K562 (cell line): ENCODE data around the gene ZNF665. TPM values are rescaled to one million over a fixed set of nuclear protein-coding genes. Genes with fewer than 3 reads are reported as not detected.

Experiments used
- ATF6 ChIP-seq: sonication (generic); formaldehyde crosslinking; IDR thresholded peaks from 2 replicates; pipeline ENCODE4 v1.4.0; 2020; ENCODE audit warnings: mild to moderate bottlenecking, missing genetic modification reagents
- BCOR ChIP-seq: fragments of 450-650 bp; IDR thresholded peaks from 2 replicates; pipeline ENCODE4 v1.6.1; 2016
- CEBPG ChIP-seq, 3 experiments: fragments of 200-800 bp in 1 of 3; sonication (Bioruptor generic) in 1 of 3; sonication (generic) in 1 of 3; formaldehyde crosslinking in 1 of 3; IDR thresholded peaks in 2 of 3; conservative IDR thresholded peaks in 1 of 3; 2 replicates each; pipeline versions ENCODE4 v1.6.1 to v1.8.0; 2016 to 2022; ENCODE audit warnings: missing compliant biosample characterization in 2 of 3, missing genetic modification characterization in 2 of 3, mild to moderate bottlenecking in 1 of 3, missing genetic modification reagents in 1 of 3
- DLX4 ChIP-seq: fragments of 250-450 bp; sonication (Bioruptor Pico); IDR thresholded peaks from 2 replicates; pipeline ENCODE4 v1.6.1; 2021; ENCODE audit warnings: mild to moderate bottlenecking
- E2F8 ChIP-seq: fragments of 450-650 bp; IDR thresholded peaks from 2 replicates; pipeline ENCODE4 v1.7.1; 2018; ENCODE audit warnings: mild to moderate bottlenecking, low read depth; ENCODE audit not compliant: partially characterized antibody
- ELF4 ChIP-seq: fragments of 450-650 bp; formaldehyde crosslinking; IDR thresholded peaks from 2 replicates; pipeline ENCODE4 v1.4.0; 2022; ENCODE audit warnings: missing genetic modification characterization
- GTF2E2 ChIP-seq: fragments of 200-800 bp; sonication (Bioruptor generic); IDR thresholded peaks from 2 replicates; pipeline ENCODE4 v1.6.1; 2016; ENCODE audit warnings: missing genetic modification characterization, missing compliant biosample characterization
- ILF3 ChIP-seq: fragments of 450-650 bp; IDR thresholded peaks from 2 replicates; pipeline ENCODE4 v1.6.1; 2018; ENCODE audit warnings: antibody characterized with exemption, mild to moderate bottlenecking, moderate library complexity, borderline replicate concordance
- MAZ ChIP-seq, 2 experiments: fragments of 450-650 bp in 1 of 2; sonication (generic) in 1 of 2; formaldehyde crosslinking; IDR thresholded peaks in 1 of 2; conservative IDR thresholded peaks in 1 of 2; 2 replicates each; pipeline versions ENCODE4 v1.4.0 to v1.5.0; 2020; ENCODE audit warnings: mild to moderate bottlenecking in 1 of 2, missing genetic modification reagents in 1 of 2
- MLLT1 ChIP-seq, 2 experiments: fragments of 450-650 bp; IDR thresholded peaks; 2 replicates each; pipeline ENCODE4 v1.6.1; 2016
- MLX ChIP-seq, 2 experiments: fragments of 450-650 bp in 1 of 2; sonication (generic) in 1 of 2; formaldehyde crosslinking; conservative IDR thresholded peaks; 2 replicates each; pipeline versions ENCODE4 v1.4.0 to v1.8.1; 2020 to 2022; ENCODE audit warnings: mild to moderate bottlenecking in 1 of 2, missing genetic modification reagents in 1 of 2
- MYNN ChIP-seq, 2 experiments: sonication (generic); formaldehyde crosslinking in 1 of 2; IDR thresholded peaks; 2 replicates each; pipeline versions ENCODE4 v1.5.0 to v1.6.1; 2016 to 2020; ENCODE audit warnings: antibody characterized with exemption in 1 of 2, missing genetic modification reagents in 1 of 2
- PHB2 ChIP-seq: fragments of 450-650 bp; IDR thresholded peaks from 2 replicates; pipeline ENCODE4 v1.6.1; 2017; ENCODE audit warnings: low read depth
- SMARCE1 ChIP-seq: fragments of 450-650 bp; IDR thresholded peaks from 2 replicates; pipeline ENCODE4 v1.7.1; 2016; ENCODE audit warnings: mild to moderate bottlenecking
- STAT5B ChIP-seq: fragments of 250-450 bp; sonication (Bioruptor Pico); IDR thresholded peaks from 2 replicates; pipeline ENCODE4 v1.8.0; 2021; ENCODE audit warnings: mild to moderate bottlenecking, inconsistent platforms
- ZNF217 ChIP-seq: sonication (generic); formaldehyde crosslinking; IDR thresholded peaks from 2 replicates; pipeline ENCODE4 v1.8.0; 2022; ENCODE audit warnings: mild to moderate bottlenecking, missing genetic modification reagents
- polyA plus RNA-seq, 8 experiments: library from polyadenylated mRNA; depleted of rRNA in 4 of 8; stranded (reverse) in 5 of 8; unstranded in 3 of 8; fragments of >200 nt; fragmentation: Nextera tagmentation in 2 of 8; fragmentation: Illumina TruSeq in 1 of 8; extraction: Ambion mirVana in 2 of 8; extraction: Trizol in 1 of 8; gene quantifications; 2 replicates each; pipeline versions ENCODE4 v1.2.1 to v1.2.3, GENCODE V29; 2011 to 2014; ENCODE audit warnings: inconsistent platforms in 1 of 8, missing spikeins in 1 of 8
- total RNA-seq, 7 experiments: library from RNA; depleted of rRNA in 6 of 7; stranded (reverse); fragments of >200 nt in 6 of 7; fragmentation: Illumina TruSeq in 2 of 7; extraction: Trizol in 2 of 7; gene quantifications; 2 replicates each; pipeline versions ENCODE4 v1.2.1 to v1.2.3, GENCODE V29; 2011 to 2021; ENCODE audit warnings: low replicate concordance in 1 of 7

ZNF665 gene
- total and polyA plus RNA-seq, 9 of the 15 experiments (the other 6 are each of a cell fraction or from before 2014, with no cell fraction given), result 1.9 to 7.6 (median 2.8) TPM

- TF ChIP-seq E2F8 (no peak), ELF4 (peak; percentile 85; the same call in 1 of the 2 replicates), BCOR (peak; percentile 82), STAT5B (CRISPR knock-in tag) (no peak), ILF3 (no peak), GTF2E2 (no peak), MLX (CRISPR knock-in tag; conservative IDR thresholded peaks at IDR 0.05) (no peak), MLLT1 (IDR thresholded peaks at IDR 0.05) (peak; percentile 55 to 90; a peak in 3 of 4 replicates), CEBPG (CRISPR knock-in tag; IDR thresholded peaks at IDR 0.05) (no peak), CEBPG (tag; conservative IDR thresholded peaks at IDR 0.05 in 1 of 2, IDR thresholded peaks at IDR 0.05 in 1 of 2) (no peak), ATF6 (CRISPR knock-in tag) (no peak), MYNN (IDR thresholded peaks at IDR 0.05) (peak; percentile 76; the same call in 1 of the 2 replicates), MYNN (CRISPR knock-in tag; IDR thresholded peaks at IDR 0.05) (no peak), DLX4 (no peak), MAZ (CRISPR knock-in tag; conservative IDR thresholded peaks at IDR 0.05 in 1 of 2, IDR thresholded peaks at IDR 0.05 in 1 of 2) (peak; percentile 50 to 52; a peak in 3 of 4 replicates), PHB2 (peak; percentile 94), ZNF217 (CRISPR knock-in tag) (no peak), SMARCE1 (peak; percentile 95)
Measured at GRCh38 chr19:53161123-53161522, 32.0 kb downstream of the ZNF665 start (continued).
